ENCODE data around the gene CPSF3. TPM values are rescaled to one million over a fixed set of nuclear protein-coding genes. Genes with fewer than 3 reads are reported as not detected.

The CPSF3 gene
- total and polyA plus RNA-seq, 2 of the 8 experiments (the other 6 are each of a cell fraction or from before 2014, with no cell fraction given), result 44.5 to 93.3 TPM

DNA sequence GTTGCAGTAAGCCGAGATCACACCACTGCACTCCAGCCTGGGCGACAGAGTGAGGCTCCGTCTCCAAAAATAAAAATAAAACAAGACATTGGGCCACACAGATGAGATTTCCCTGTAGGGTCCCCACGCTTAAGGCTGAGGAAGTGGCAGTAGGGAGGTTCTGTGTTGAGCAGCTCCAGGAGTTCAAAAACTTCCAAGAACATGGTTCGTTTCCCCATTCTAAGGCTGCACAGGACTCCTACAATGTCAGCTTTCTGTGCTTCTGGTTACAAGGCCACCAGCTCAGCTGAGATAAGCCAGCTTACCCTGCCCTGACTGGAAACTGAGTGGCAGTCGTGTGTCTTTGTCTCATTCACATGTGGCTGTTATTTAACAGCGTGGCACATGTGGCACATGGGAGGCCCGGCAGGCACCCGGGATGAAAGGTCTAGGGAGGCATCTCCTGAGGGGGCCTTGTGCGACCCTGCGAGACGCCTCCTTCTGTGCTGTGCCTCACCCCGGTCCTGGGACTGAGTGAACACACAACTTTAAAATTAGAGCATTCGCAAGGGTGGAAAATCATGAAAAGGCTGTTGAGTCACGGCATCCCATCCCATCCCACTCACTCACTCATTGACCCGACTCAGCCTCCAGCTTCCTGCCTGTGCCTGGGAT is 7.8 kb upstream of the CPSF3 start:
- CTCF ChIA-PET (ENCODE audit: partially characterized antibody), result interaction anchor here (0.9 to 1.8 kb wide), 3 partner anchors 210 to 277 kb away, joined by 3 to 4 read pairs (median 3); no protein-coding TSS in a partner anchor
- H2BK15ac ChIP-seq (ENCODE audit: low read length), result no peak overlapping the region

More for the DNA sequence above, 7.8 kb upstream of the CPSF3 start:
- no peak overlapping the region for H3K4me2 ChIP-seq (ENCODE audit: insufficient read depth in 1 of 2, low read depth in 2 of 2, low read length in 2 of 2)
- TF ChIP-seq RXRA (IDR thresholded peaks at IDR 0.05; ENCODE audit: insufficient read depth, low read depth, low read length), result no peak
- TF ChIP-seq TAF7 (optimal IDR thresholded peaks at IDR 0.05; ENCODE audit: borderline replicate concordance, low read depth, low read length), result no peak
- no peak for TF ChIP-seq POLR2AphosphoS5 (IDR thresholded peaks at IDR 0.05; ENCODE audit: low read depth, low read length)
- no peaks in the 10 kb centered on the region; a peak in 1 of 8 replicates for H3K36me3 ChIP-seq (ENCODE audit: control insufficient read depth in 2 of 4, insufficient read depth in 4 of 4, low read length in 3 of 4)
- no peaks in the 10 kb centered on the region for H3K23me2 ChIP-seq (ENCODE audit: low read depth, low read length)
- peaks cover 0 to 4% of the 10 kb centered on the region in 2 experiments; a peak in 1 of 4 replicates for H3K79me2 ChIP-seq (ENCODE audit: control insufficient read depth in 1 of 2, insufficient read depth in 2 of 2, low read length in 2 of 2)
- no peak overlapping the region for H3K27ac ChIP-seq (ENCODE audit: low read depth, low read length)
- H4K91ac ChIP-seq (replicated peaks; ENCODE audit: insufficient read length, low read length), result no peak overlapping the region
- H3K56ac ChIP-seq (replicated peaks; ENCODE audit: insufficient read length, low read depth, low read length), result no peak overlapping the region
- H4K20me1 ChIP-seq (replicated peaks in 1 of 2; ENCODE audit: control insufficient read depth in 1 of 2, insufficient read depth in 2 of 2, low read length in 2 of 2), result no peaks in the 10 kb centered on the region
- H4K8ac ChIP-seq (ENCODE audit: extremely low read depth, insufficient read depth, low read length), result no peak overlapping the region
- H3K4me1 ChIP-seq (replicated peaks in 1 of 4; ENCODE audit: control insufficient read depth in 3 of 4, insufficient read depth in 4 of 4, low read length in 3 of 4), result no peaks in the 10 kb centered on the region
- no peaks in the 10 kb centered on the region for H3K27me3 ChIP-seq (replicated peaks in 1 of 4; ENCODE audit: control insufficient read depth in 3 of 4, extremely low read depth in 1 of 4, insufficient read depth in 3 of 4, low read length in 3 of 4)
- no peak overlapping the region for H3K4me3 ChIP-seq (ENCODE audit: extremely low read depth in 1 of 4, insufficient read depth in 2 of 4, low read depth in 3 of 4, low read length in 4 of 4)
- H2BK12ac ChIP-seq (ENCODE audit: low read depth, low read length), result no peak overlapping the region
- 91% methylated on average over 15 of the region's 16 CpGs; no CpG with 5 or more reads in 1 of the 2 experiments for WGBS, 2 experiments (ENCODE audit: extremely low coverage in 1 of 2, insufficient coverage in 1 of 2, insufficient read length in 1 of 2, insufficient replicate concordance in 2 of 2, low coverage in 1 of 2, low lambda C conversion rate in 2 of 2, missing lambda C conversion rate in 1 of 2)
- FAIRE-seq (no peak), DNase-seq (ENCODE audit: low read depth in 1 of 2, low spot score in 2 of 2) (no peak)
- H2BK120ac ChIP-seq (replicated peaks; ENCODE audit: low read depth, low read length), result no peak overlapping the region
- H2AFZ ChIP-seq (ENCODE audit: low read length), result no peak overlapping the region
- H3K23ac ChIP-seq (ENCODE audit: insufficient read length), result no peak overlapping the region
- no peaks in the 10 kb centered on the region; the same call in none of the 2 replicates for H3K79me1 ChIP-seq (ENCODE audit: low read depth, low read length)
- no peak overlapping the region for H3K18ac ChIP-seq (ENCODE audit: extremely low read depth, low read length)
- no peak overlapping the region for H2BK5ac ChIP-seq (ENCODE audit: low read depth, low read length)
- H2AK5ac ChIP-seq (ENCODE audit: low read depth, low read length), result no peak overlapping the region
- no peak overlapping the region for H3K4ac ChIP-seq (replicated peaks; ENCODE audit: insufficient read length, low read depth, low read length)
- POLR2A ChIA-PET (ENCODE audit: partially characterized antibody), result no interaction called here
- no peak overlapping the region for H3K14ac ChIP-seq (ENCODE audit: insufficient read length)
- no peak overlapping the region for H3K9ac ChIP-seq (replicated peaks in 1 of 4; ENCODE audit: extremely low read depth in 1 of 4, low read depth in 3 of 4, low read length in 3 of 4)
- no peaks in the 10 kb centered on the region for H3K9me3 ChIP-seq (ENCODE audit: insufficient read depth in 2 of 2, low read depth in 1 of 2, low read length in 1 of 2)
- H2BK20ac ChIP-seq (ENCODE audit: low read length), result no peak overlapping the region
- no peak overlapping the region for H4K5ac ChIP-seq (ENCODE audit: insufficient read length, low read depth, low read length)
